ENCODE data around the gene VWC2. TPM values are rescaled to one million over a fixed set of nuclear protein-coding genes. Genes with fewer than 3 reads are reported as not detected.

Gene VWC2
- total RNA-seq, result 0.11 TPM
- 0.01 TPM for polyA plus RNA-seq

DNA sequence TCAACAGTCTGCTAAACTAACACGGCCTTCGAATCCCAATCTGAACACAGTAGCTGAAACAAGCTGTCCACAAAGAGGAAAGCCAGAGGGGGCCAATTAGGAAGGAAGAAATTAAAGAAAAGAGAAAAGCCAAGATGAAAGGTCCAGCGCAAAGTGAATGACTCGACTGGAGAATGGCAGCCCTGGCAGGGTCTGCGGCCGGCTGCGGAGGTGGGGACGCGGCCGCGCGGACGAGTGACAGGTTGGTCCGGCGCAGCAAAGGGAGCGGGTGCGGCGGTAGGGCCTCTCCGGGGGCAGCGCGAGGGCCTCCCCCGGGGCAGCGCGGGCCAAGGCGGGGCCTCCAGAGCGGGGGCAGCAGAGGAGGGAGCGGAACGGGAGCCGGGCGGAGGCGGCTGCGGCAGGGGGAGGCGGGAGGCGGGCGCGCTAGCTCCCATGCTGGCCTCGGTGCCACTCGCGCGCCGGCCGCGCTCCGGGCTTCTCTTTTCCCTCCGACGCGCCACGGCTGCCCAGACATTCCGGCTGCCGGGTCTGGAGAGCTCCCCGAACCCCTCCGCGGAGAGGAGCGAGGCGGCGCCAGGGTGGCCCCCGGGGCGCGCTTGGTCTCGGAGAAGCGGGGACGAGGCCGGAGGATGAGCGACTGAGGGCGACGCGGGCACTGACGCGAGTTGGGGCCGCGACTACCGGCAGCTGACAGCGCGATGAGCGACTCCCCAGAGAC lies at the start of gene VWC2:
Gene VWC2, plus strand, starts transcription at position 421 of the 718 bp plus-strand sequence. CDS start 1,798 bp downstream, outside the sequence.
- under 1% methylated on average over 75 of the region's 75 CpGs for WGBS
- peak within 1 kb of the TSS; percentile 36 for H3K4me3 ChIP-seq (ENCODE audit: low read depth, low read length)
- DNase-seq (ENCODE audit: extremely low spot score), result no peak
- no peak within 1 kb of the TSS for H3K27ac ChIP-seq (ENCODE audit: low read depth)
- H3K36me3 ChIP-seq (ENCODE audit: insufficient read depth), result no peaks in the 10 kb centered on the region
- H3K4me1 ChIP-seq (ENCODE audit: insufficient read depth), result peaks cover 7% of the 10 kb centered on the region

DNA sequence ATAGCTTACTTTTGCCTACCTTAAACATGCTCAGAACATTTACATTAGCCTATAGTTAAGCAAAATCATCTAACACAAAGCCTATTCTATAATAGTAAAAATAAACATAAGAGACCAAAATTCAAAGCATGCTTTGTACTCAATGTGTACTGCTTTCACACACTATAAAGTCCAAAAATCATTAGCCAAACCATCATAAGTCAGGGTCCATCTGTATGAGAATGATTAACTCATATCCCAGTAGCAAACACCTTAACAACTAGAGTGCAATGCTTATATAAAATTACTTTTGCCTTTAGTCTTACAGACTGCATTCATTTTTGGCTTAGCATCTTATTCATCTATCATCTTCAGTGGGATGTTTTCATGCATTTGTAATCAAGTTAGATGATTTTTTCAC lies 49.4 kb upstream of the VWC2 start:
- Histone ChIP-seq H3K4me3 (ENCODE audit: low read depth, low read length) (no peak overlapping the region), H3K36me3 (ENCODE audit: insufficient read depth) (no peaks in the 10 kb centered on the region)

DNA sequence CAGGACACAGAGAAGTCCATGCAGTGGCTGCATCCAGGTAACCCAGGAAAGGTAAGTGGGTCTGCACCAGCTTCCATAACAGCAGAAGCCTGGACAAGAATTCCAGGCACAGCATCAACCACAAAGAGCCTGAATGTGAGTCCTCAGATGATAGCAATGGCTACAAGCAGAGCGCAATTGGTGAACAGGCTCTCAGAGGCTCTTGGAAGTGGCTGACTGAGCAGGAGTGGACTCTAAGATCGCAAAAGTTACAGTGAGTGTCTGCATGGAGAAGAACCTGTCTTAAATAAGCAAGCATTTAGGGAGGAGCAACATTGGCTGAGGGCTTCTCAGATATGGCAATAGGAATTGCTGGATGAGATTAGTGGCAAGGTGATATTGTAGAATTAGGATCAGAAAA lies 41.6 kb upstream of the VWC2 start:
- WGBS, result 71% methylated on average over 2 of the region's 2 CpGs
- DNase-seq (ENCODE audit: extremely low spot score), result no peak
- Histone ChIP-seq H3K4me1 (ENCODE audit: insufficient read depth) (no peaks in the 10 kb centered on the region), H3K27ac (ENCODE audit: low read depth) (no peak overlapping the region), H3K36me3 (ENCODE audit: insufficient read depth) (no peaks in the 10 kb centered on the region), H3K4me3 (ENCODE audit: low read depth, low read length) (no peak overlapping the region)

More for the DNA sequence above, 49.4 kb upstream of the VWC2 start:
- Histone ChIP-seq H3K4me1 (ENCODE audit: insufficient read depth) (no peaks in the 10 kb centered on the region), H3K27ac (ENCODE audit: low read depth) (no peak overlapping the region)
- DNase-seq (ENCODE audit: extremely low spot score), result no peak

- Histone ChIP-seq H3K4me3 (ENCODE audit: low read depth, low read length) (no peak overlapping the region), H3K36me3 (ENCODE audit: insufficient read depth) (no peaks in the 10 kb centered on the region), H3K4me1 (ENCODE audit: insufficient read depth) (no peaks in the 10 kb centered on the region), H3K27ac (ENCODE audit: low read depth) (no peak overlapping the region)
- 71% methylated on average over 3 of the region's 3 CpGs for WGBS
- no peak for DNase-seq (ENCODE audit: extremely low spot score)
These were observed 10.8 kb upstream of the VWC2 start for GRCh38 chr7:49762666-49763065.

DNA sequence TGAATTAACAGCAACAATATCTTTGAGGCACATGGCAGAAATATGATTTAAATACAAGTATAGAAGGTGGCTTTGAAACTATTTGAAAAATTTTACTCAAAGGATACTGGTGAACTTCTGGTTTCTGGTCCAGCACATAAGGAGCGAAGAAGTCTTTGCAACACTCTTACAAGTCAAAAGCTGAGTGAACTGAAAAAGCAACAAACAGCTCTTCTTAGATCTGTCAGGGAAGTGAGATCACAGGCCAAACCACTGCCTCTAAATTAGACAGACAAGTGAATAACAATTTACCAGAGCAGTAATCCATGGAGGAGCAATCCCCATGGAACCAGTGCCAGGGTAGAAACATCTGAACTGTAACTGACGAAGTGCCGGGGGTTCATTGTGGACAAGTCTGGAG lies 9.6 kb upstream of the VWC2 start:
- DNase-seq (ENCODE audit: extremely low spot score), result no peak
- Histone ChIP-seq H3K4me1 (ENCODE audit: insufficient read depth) (no peaks in the 10 kb centered on the region), H3K27ac (ENCODE audit: low read depth) (no peak overlapping the region), H3K4me3 (ENCODE audit: low read depth, low read length) (no peak overlapping the region), H3K36me3 (ENCODE audit: insufficient read depth) (no peaks in the 10 kb centered on the region)
- WGBS, result 83% methylated on average over 3 of the region's 3 CpGs

- H3K27ac ChIP-seq (ENCODE audit: low read depth), result no peak overlapping the region
- no peaks in the 10 kb centered on the region for H3K36me3 ChIP-seq (ENCODE audit: insufficient read depth)
- H3K4me1 ChIP-seq (ENCODE audit: insufficient read depth), result no peaks in the 10 kb centered on the region
- WGBS, result 84% methylated on average over 1 of the region's 1 CpG
- no peak overlapping the region for H3K4me3 ChIP-seq (ENCODE audit: low read depth, low read length)
- DNase-seq (ENCODE audit: extremely low spot score), result no peak
These were observed 6.5 kb upstream of the VWC2 start for GRCh38 chr7:49766966-49767365.

DNA sequence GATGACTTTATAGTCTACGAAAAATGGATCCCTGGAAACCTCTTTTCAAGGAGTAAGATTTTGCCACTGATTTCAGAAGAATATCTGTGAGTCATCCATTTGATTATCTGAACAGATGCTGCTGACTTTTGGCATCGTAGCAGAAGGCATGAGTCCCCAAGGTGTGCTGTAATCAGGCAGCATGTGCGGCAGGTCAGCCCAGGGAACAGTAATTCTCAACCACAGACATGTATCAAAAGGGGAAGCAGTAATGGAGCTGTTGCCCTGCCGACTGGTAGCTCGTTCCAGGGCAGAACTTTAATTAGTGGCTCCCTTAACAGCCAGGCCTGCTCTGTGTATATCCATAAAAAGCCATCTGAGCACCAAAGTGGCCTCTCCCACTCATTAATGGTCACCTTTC lies 5.7 kb upstream of the VWC2 start:
- no peaks in the 10 kb centered on the region for H3K4me1 ChIP-seq (ENCODE audit: insufficient read depth)
- WGBS, result 43% methylated on average over 5 of the region's 5 CpGs
- H3K36me3 ChIP-seq (ENCODE audit: insufficient read depth), result no peaks in the 10 kb centered on the region
- no peak overlapping the region for H3K4me3 ChIP-seq (ENCODE audit: low read depth, low read length)
- no peak for DNase-seq (ENCODE audit: extremely low spot score)
- no peak overlapping the region for H3K27ac ChIP-seq (ENCODE audit: low read depth)

GRCh38 chr7:49768254-49768653 lies 5.2 kb upstream of the VWC2 start:
- DNase-seq (ENCODE audit: extremely low spot score), result no peak
- H3K27ac ChIP-seq (ENCODE audit: low read depth), result no peak overlapping the region
- H3K36me3 ChIP-seq (ENCODE audit: insufficient read depth), result no peaks in the 10 kb centered on the region
- 74% methylated on average over 3 of the region's 3 CpGs for WGBS
- no peak overlapping the region for H3K4me3 ChIP-seq (ENCODE audit: low read depth, low read length)
- peaks cover under 1% of the 10 kb centered on the region for H3K4me1 ChIP-seq (ENCODE audit: insufficient read depth)

- Histone ChIP-seq H3K4me1 (ENCODE audit: insufficient read depth) (peaks cover 2% of the 10 kb centered on the region), H3K27ac (ENCODE audit: low read depth) (no peak overlapping the region), H3K4me3 (ENCODE audit: low read depth, low read length) (no peak overlapping the region), H3K36me3 (ENCODE audit: insufficient read depth) (no peaks in the 10 kb centered on the region)
- WGBS, result 64% methylated on average over 3 of the region's 3 CpGs
- DNase-seq (ENCODE audit: extremely low spot score), result no peak
These were observed 4.6 kb upstream of the VWC2 start for GRCh38 chr7:49768835-49769234.

GRCh38 chr7:49769285-49769857 lies 4.1 kb upstream of the VWC2 start:
- H3K27ac ChIP-seq (ENCODE audit: low read depth), result no peak overlapping the region
- H3K4me1 ChIP-seq (ENCODE audit: insufficient read depth), result peaks cover 2% of the 10 kb centered on the region
- DNase-seq (ENCODE audit: extremely low spot score), result no peak
- H3K36me3 ChIP-seq (ENCODE audit: insufficient read depth), result no peaks in the 10 kb centered on the region
- H3K4me3 ChIP-seq (ENCODE audit: low read depth, low read length), result no peak overlapping the region

DNA sequence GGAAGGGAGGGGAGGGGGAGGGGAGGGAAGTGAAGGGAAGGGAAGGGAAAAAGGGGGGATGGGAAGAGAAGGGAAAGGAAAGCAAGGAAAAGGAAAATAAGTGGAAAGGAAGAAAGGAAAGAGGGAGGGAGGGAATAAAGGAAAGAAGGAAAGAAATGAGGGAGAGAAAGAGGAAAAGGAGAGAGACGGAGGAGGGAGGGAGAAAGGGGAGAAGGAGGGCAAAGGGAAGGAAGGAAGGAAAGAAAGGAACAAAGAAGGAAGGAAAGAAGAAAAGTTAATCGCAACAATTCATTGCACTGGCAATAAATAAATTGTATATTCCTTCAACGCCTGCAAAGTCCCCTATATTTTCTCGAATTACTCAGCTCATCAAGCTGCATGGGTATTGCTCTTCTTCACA lies 2.6 kb upstream of the VWC2 start:
- Histone ChIP-seq H3K36me3 (ENCODE audit: insufficient read depth) (no peaks in the 10 kb centered on the region), H3K4me1 (ENCODE audit: insufficient read depth) (peaks cover 7% of the 10 kb centered on the region), H3K27ac (ENCODE audit: low read depth) (no peak overlapping the region), H3K4me3 (ENCODE audit: low read depth, low read length) (no peak overlapping the region)
- WGBS, result 80% methylated on average over 4 of the region's 4 CpGs
- DNase-seq (ENCODE audit: extremely low spot score), result no peak

GRCh38 chr7:49771427-49772176 lies 1.8 kb upstream of the VWC2 start:
- H3K4me3 ChIP-seq (ENCODE audit: low read depth, low read length), result no peak overlapping the region
- 85% methylated on average over 11 of the region's 11 CpGs for WGBS
- H3K4me1 ChIP-seq (ENCODE audit: insufficient read depth), result peaks cover 7% of the 10 kb centered on the region

DNA sequence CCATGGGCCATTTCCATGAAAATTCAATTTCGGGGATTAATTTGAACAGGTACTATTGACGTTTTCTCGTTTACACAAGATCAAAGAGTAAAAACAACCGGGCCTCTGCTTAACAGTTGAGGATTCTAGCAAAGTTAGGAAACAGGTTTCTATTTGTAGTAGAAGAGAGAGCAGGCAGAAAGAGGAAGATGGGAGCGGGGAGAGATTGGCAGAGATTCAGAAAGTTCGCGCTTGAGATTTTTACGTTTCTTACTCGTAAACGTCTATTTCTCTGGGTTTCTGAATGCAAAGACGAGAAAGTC lies 571 bp upstream of the VWC2 start:
- peaks cover 7% of the 10 kb centered on the region for H3K4me1 ChIP-seq (ENCODE audit: insufficient read depth)
- no peak for DNase-seq (ENCODE audit: extremely low spot score)
- peak overlapping the region; percentile 36 for H3K4me3 ChIP-seq (ENCODE audit: low read depth, low read length)
- no peak overlapping the region for H3K27ac ChIP-seq (ENCODE audit: low read depth)
- no peaks in the 10 kb centered on the region for H3K36me3 ChIP-seq (ENCODE audit: insufficient read depth)
- 4% methylated on average over 11 of the region's 11 CpGs for WGBS

More at GRCh38 chr7:49771427-49772176, 1.8 kb upstream of the VWC2 start:
- no peak overlapping the region for H3K27ac ChIP-seq (ENCODE audit: low read depth)
- H3K36me3 ChIP-seq (ENCODE audit: insufficient read depth), result no peaks in the 10 kb centered on the region
- DNase-seq (ENCODE audit: extremely low spot score), result no peak

GRCh38 chr7:49773936-49774458 lies 559 bp downstream of the VWC2 start:
- H3K36me3 ChIP-seq (ENCODE audit: insufficient read depth), result no peaks in the 10 kb centered on the region
- DNase-seq (ENCODE audit: extremely low spot score), result no peak
- no peak overlapping the region for H3K27ac ChIP-seq (ENCODE audit: low read depth)
- peak overlapping the region; percentile 36 for H3K4me3 ChIP-seq (ENCODE audit: low read depth, low read length)
- H3K4me1 ChIP-seq (ENCODE audit: insufficient read depth), result peaks cover 7% of the 10 kb centered on the region
- under 1% methylated on average over 56 of the region's 56 CpGs for WGBS
